ENCODE results near the gene SPTSSB. TPM values are rescaled to one million over a fixed set of nuclear protein-coding genes. Genes with fewer than 3 reads are reported as not detected.

Gene SPTSSB, protein sequence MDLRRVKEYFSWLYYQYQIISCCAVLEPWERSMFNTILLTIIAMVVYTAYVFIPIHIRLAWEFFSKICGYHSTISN
- total RNA-seq: under 1 TPM in 5 of 9 donors, not detected in 4; 0.09 to 0.58 (median 0.25) TPM
- polyA plus RNA-seq: under 1 TPM in 1 of 2 donors, not detected in 1; 0.53 TPM
- long read RNA-seq, donor 1: 0 reads
- long read RNA-seq, donor 2: 0 reads
- long read RNA-seq, donor 3: 0 reads

DNA sequence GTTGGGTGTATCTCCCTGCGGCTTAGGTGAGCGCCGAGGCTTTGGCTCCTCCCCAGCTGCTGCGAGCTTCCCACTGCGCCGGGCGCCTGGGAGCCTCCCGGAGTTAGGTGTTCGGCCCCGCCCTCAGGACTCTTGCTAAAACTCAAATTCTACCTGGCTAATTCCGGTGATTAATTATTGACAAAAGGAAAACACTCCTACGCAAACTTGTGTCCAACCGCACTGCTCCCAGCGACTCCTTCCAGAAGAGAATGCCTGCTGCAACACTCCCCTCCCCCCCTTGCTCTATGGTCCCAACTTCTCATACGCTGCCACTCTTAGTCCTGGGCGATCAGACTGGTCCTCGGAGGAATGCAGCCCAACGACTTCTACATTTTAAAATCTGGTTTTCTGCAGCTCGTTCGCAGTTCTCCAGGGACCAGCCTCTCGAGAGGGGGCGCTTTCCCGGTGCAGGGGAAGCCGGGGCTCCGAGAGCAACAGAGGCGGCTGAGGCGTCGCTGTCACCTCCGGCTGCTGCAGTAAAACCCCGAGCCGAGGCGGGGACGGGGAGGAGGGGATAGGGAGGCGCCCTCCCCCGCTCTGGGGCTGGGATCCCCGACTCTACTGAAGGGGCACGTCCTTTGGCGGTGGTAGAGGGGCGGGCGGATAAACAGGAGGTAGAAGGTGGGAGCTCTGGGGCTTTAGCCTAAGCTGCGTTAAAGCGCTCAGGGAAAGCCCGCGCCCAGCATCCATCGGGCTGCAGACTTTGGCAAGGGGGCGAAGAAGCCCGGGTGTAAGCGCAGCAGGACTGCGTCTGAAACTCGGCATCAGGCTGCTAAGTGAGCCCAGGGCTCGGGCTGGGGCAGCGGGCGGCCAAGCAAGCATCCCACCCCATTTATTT lies at the start of gene SPTSSB:
Gene SPTSSB, minus strand, starts transcription at position 77 of the 880 bp plus-strand sequence. CDS start 25,194 bp downstream, outside the sequence.
- Histone ChIP-seq H3K4me3 (peak within 1 kb of the TSS; percentile 27 to 72 (median 56)), H3K4me1 (peaks cover 0 to 21% (median 6%) of the 10 kb centered on the region in 12 donors), H3K36me3 (no peaks in the 10 kb centered on the region), H3K27me3 (peaks cover 0 to 43% (median 12%) of the 10 kb centered on the region in 9 donors), H3K9me3 (no peaks in the 10 kb centered on the region), H3K27ac (peak within 1 kb of the TSS in 1 of 12 donors; percentile 16)
- no peak for TF ChIP-seq POLR2A (IDR thresholded peaks at IDR 0.05)
- TF ChIP-seq, protein P1, sequence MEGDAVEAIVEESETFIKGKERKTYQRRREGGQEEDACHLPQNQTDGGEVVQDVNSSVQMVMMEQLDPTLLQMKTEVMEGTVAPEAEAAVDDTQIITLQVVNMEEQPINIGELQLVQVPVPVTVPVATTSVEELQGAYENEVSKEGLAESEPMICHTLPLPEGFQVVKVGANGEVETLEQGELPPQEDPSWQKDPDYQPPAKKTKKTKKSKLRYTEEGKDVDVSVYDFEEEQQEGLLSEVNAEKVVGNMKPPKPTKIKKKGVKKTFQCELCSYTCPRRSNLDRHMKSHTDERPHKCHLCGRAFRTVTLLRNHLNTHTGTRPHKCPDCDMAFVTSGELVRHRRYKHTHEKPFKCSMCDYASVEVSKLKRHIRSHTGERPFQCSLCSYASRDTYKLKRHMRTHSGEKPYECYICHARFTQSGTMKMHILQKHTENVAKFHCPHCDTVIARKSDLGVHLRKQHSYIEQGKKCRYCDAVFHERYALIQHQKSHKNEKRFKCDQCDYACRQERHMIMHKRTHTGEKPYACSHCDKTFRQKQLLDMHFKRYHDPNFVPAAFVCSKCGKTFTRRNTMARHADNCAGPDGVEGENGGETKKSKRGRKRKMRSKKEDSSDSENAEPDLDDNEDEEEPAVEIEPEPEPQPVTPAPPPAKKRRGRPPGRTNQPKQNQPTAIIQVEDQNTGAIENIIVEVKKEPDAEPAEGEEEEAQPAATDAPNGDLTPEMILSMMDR (IDR thresholded peaks at IDR 0.05): peak in 2 of 12 donors; percentile 11 to 18
- ATAC-seq (peak in 3 of 4 donors; percentile 36 to 81 (median 68)), DNase-seq (peak; percentile 20 to 59 (median 23))
- intact Hi-C loops (cut with DNase I): no loop called here
- WGBS, 4 donors: 1 to 2% (median 2%) methylated on average over 43 to 53 of the region's 53 CpGs

DNA sequence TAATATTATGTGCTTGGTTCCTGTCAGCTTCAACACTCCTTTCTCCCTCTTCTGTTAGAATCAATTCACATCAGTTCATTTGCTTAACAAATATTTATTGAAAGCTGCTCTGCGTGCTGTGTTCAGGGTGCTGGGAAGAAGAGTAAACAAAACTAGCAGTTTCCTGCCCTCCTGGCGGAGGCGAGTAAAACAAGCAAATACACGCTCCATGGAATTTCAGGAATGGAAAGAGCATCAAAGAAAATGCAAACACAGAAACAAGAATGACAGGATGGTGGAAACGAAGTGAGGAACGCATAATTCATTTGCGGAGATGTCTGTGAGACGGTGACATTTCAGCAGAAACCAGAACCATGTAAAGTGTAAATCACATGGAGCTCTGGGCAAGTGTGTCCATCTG lies 49.4 kb upstream of the SPTSSB start:
- ATAC-seq (no peak), DNase-seq (no peak)
- no peak for TF ChIP-seq POLR2A (IDR thresholded peaks at IDR 0.05)
- TF ChIP-seq, protein P1 (IDR thresholded peaks at IDR 0.05): no peak
- 60 to 65% (median 63%) methylated on average over 8 of the region's 8 CpGs for WGBS, 4 donors
- H3K36me3 ChIP-seq: no peaks in the 10 kb centered on the region
- H3K27ac ChIP-seq: no peak overlapping the region
- no peak overlapping the region for H3K4me3 ChIP-seq
- peaks cover 0 to 14% (median 5%) of the 10 kb centered on the region in 12 donors for H3K4me1 ChIP-seq
- H3K27me3 ChIP-seq: no peaks in the 10 kb centered on the region
- intact Hi-C loops (cut with DNase I): loop anchor here in 6 of 10 donors (5.0 to 10.0 kb wide), 7 partner anchors 143 to 716 kb away; no protein-coding TSS in a partner anchor
- no peaks in the 10 kb centered on the region for H3K9me3 ChIP-seq

DNA sequence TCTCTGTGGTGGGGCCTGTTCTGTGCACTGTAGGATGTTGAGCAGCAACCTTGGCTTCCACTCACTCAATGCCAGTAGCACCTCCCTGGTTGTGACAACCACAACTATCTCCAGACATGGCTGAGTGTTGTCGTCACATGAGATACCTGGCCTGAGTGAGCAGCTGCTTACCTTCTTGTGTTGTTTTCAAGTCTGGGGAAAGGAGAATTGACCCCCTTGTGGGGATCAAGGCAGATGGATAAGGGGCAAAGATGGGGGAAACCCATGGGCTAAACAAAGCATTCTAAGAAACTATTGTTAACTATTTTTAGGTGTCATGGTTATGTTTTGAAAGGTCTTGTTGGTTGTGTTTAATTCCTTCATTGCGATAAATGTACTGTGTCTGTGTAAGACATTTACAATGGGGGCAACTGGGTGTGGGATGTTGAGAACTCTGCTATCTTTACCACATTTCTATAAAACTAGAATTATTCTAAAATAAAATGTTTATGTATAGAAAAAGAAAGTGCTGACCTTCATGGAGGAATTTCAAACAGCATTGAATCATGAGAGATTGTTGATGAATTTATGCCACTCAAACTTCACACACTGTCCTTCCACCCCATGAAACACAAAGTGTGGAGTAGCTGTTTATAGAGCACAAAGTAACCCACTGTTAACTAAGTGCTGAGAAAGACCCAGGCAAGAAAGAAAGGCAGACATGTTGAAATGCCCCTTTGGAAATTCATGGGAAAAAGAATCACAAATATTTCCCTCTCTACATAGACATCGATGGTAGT lies 48.4 kb upstream of the SPTSSB start:
- intact Hi-C loops (cut with DNase I): loop anchor here in 9 of 10 donors (2.0 to 10.0 kb wide), 10 partner anchors 142 to 725 kb away; no protein-coding TSS in a partner anchor
- Histone ChIP-seq H3K36me3 (no peaks in the 10 kb centered on the region), H3K4me1 (peaks cover 0 to 25% (median 8%) of the 10 kb centered on the region in 12 donors), H3K27me3 (no peaks in the 10 kb centered on the region), H3K4me3 (no peak overlapping the region), H3K9me3 (no peaks in the 10 kb centered on the region), H3K27ac (no peak overlapping the region)
- ATAC-seq (no peak), DNase-seq (no peak)
- TF ChIP-seq, protein P1 (IDR thresholded peaks at IDR 0.05): no peak
- no peak for TF ChIP-seq POLR2A (IDR thresholded peaks at IDR 0.05)
- WGBS, 4 donors: 84 to 89% (median 87%) methylated on average over 3 of the region's 3 CpGs
